Measurements from ENCODE around the gene KIF26B. TPM values are rescaled to one million over a fixed set of nuclear protein-coding genes. Genes with fewer than 3 reads are reported as not detected.

The KIF26B gene
- total RNA-seq, 1 donor from 2014 or later: 3.5 TPM

DNA sequence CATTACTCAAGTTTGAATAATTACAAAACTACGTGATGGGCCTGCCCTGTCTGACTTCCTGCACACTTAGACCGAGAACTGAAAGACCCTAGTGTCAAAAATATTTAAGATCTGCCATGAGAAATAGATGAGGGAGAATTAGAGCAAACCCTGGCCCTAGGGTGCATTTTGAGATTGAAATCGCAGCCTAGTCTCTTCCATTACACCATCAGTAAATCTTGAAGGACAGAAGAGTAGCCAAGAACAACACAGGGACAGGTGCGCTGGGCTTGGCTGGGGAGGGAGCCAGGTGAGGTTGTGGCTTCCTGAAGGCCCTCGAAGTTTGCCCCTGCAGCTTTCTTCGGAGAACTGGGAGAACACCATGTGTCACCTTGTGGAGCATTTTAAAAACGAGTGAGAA, 36.7 kb upstream of the KIF26B start:
- H3K4me1 ChIP-seq: no peaks in the 10 kb centered on the region
- DNase-seq: no peak
- no peak overlapping the region for H3K27ac ChIP-seq (replicated peaks)
- no peaks in the 10 kb centered on the region for H3K27me3 ChIP-seq (ENCODE audit: low read depth)
- no peak overlapping the region for H3K4me3 ChIP-seq
- H3K36me3 ChIP-seq: peaks cover 12% of the 10 kb centered on the region
- intact Hi-C loops (cut with micrococcal nuclease): no loop called here
- TF ChIP-seq CTCF (IDR thresholded peaks at IDR 0.05; ENCODE audit: borderline replicate concordance): no peak
- H3K9me3 ChIP-seq (replicated peaks): no peaks in the 10 kb centered on the region

- intact Hi-C loops (cut with micrococcal nuclease): no loop called here
- DNase-seq: no peak
- Histone ChIP-seq H3K27ac (replicated peaks) (no peak overlapping the region), H3K4me1 (no peaks in the 10 kb centered on the region), H3K36me3 (peaks cover 18% of the 10 kb centered on the region), H3K9me3 (replicated peaks) (no peaks in the 10 kb centered on the region), H3K27me3 (ENCODE audit: low read depth) (no peaks in the 10 kb centered on the region), H3K4me3 (no peak overlapping the region)
- TF ChIP-seq CTCF (IDR thresholded peaks at IDR 0.05; ENCODE audit: borderline replicate concordance): no peak
Observed at GRCh38 chr1:245118806-245119205, 36.0 kb upstream of the KIF26B start.

DNA sequence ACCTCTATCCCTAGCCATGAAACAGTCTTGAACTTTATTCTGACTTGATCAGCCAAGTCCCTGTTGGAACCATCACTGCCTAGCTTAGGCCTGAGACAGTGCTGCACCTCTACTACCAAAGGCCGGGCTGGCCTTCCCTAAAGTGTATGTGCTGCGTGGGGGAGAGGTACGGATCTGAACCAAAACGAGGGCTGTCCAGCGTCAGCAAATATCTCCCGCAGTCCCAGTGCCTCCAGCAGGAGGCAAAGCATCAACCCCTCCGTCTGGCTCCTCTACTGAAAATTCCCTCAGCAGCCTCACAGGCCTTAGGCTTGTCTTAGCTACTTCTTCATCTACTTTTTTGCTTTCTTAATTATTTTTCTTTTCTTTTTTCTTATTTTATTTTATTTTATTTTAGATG, 33.3 kb upstream of the KIF26B start:
- H3K4me1 ChIP-seq: peaks cover 1% of the 10 kb centered on the region
- no peaks in the 10 kb centered on the region for H3K9me3 ChIP-seq (replicated peaks)
- H3K36me3 ChIP-seq: peaks cover 28% of the 10 kb centered on the region
- no peaks in the 10 kb centered on the region for H3K27me3 ChIP-seq (ENCODE audit: low read depth)
- H3K4me3 ChIP-seq: no peak overlapping the region
- intact Hi-C loops (cut with micrococcal nuclease): no loop called here
- no peak for DNase-seq
- TF ChIP-seq CTCF (IDR thresholded peaks at IDR 0.05; ENCODE audit: borderline replicate concordance): no peak
- no peak overlapping the region for H3K27ac ChIP-seq (replicated peaks)

- no peak for DNase-seq
- TF ChIP-seq CTCF (IDR thresholded peaks at IDR 0.05; ENCODE audit: borderline replicate concordance): no peak
- Histone ChIP-seq H3K4me1 (peaks cover 5% of the 10 kb centered on the region), H3K36me3 (peaks cover 28% of the 10 kb centered on the region), H3K27ac (replicated peaks) (no peak overlapping the region), H3K9me3 (replicated peaks) (no peaks in the 10 kb centered on the region), H3K4me3 (no peak overlapping the region), H3K27me3 (ENCODE audit: low read depth) (no peaks in the 10 kb centered on the region)
- intact Hi-C loops (cut with micrococcal nuclease): no loop called here
Observed at GRCh38 chr1:245124241-245124640, 30.5 kb upstream of the KIF26B start.

DNA sequence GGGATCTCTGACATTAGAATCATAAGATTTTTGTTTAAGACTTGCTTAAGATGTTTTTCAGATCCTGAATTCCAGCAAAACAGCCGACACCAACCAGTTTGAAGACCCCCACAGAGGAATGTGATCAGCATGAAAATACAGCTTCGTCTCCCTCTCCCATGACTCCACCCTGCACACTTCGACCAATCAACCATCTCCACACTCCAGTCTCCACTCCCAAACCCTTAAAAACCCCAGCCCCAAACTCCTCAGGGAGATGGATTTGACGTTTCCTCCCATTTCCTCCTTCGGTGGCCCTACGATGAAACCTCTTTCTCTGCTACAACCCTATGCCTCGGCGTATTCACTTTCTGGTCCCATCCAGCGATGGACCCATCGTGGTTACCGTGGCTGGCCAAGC, 30.1 kb upstream of the KIF26B start:
- H3K36me3 ChIP-seq: peaks cover 28% of the 10 kb centered on the region
- intact Hi-C loops (cut with micrococcal nuclease): no loop called here
- no peaks in the 10 kb centered on the region for H3K9me3 ChIP-seq (replicated peaks)
- no peak overlapping the region for H3K27ac ChIP-seq (replicated peaks)
- no peak for DNase-seq
- TF ChIP-seq CTCF (IDR thresholded peaks at IDR 0.05; ENCODE audit: borderline replicate concordance): no peak
- peaks cover 5% of the 10 kb centered on the region for H3K4me1 ChIP-seq
- H3K27me3 ChIP-seq (ENCODE audit: low read depth): no peaks in the 10 kb centered on the region
- H3K4me3 ChIP-seq: no peak overlapping the region

GRCh38 chr1:245126530-245126929, 28.3 kb upstream of the KIF26B start:
- H3K9me3 ChIP-seq (replicated peaks): no peaks in the 10 kb centered on the region
- intact Hi-C loops (cut with micrococcal nuclease): no loop called here

More at GRCh38 chr1:245126530-245126929, 28.3 kb upstream of the KIF26B start:
- Histone ChIP-seq H3K27ac (replicated peaks) (no peak overlapping the region), H3K4me1 (peaks cover 5% of the 10 kb centered on the region), H3K36me3 (peaks cover 28% of the 10 kb centered on the region), H3K27me3 (ENCODE audit: low read depth) (peaks cover 4% of the 10 kb centered on the region), H3K4me3 (no peak overlapping the region)
- no peak for DNase-seq
- no peak for TF ChIP-seq CTCF (IDR thresholded peaks at IDR 0.05; ENCODE audit: borderline replicate concordance)
